GM21526 (cell line): Measurements from ENCODE around the gene MACROD2.

Experiments
- ATAC-seq: cut with Tn5 transposase; IDR thresholded peaks from one replicate; pipeline ENCODE4 v1.9.1; 2021; ENCODE audit warnings: moderate library complexity; ENCODE audit not compliant: unreplicated experiment, low FRiP score

The MACROD2 gene

GRCh38 chr20:15047042-15047441 is 1051.7 kb downstream of the MACROD2 start:
- no peak for ATAC-seq

GRCh38 chr20:15047601-15048000 is 1052.3 kb downstream of the MACROD2 start:
- no peak for ATAC-seq

- ATAC-seq: no peak
Observed at GRCh38 chr20:15056246-15056645, 1060.9 kb downstream of the MACROD2 start.

GRCh38 chr20:15058841-15059240 is 1063.5 kb downstream of the MACROD2 start:
- ATAC-seq: no peak

- no peak for ATAC-seq
Observed at GRCh38 chr20:15059438-15059837, 1064.1 kb downstream of the MACROD2 start.

DNA sequence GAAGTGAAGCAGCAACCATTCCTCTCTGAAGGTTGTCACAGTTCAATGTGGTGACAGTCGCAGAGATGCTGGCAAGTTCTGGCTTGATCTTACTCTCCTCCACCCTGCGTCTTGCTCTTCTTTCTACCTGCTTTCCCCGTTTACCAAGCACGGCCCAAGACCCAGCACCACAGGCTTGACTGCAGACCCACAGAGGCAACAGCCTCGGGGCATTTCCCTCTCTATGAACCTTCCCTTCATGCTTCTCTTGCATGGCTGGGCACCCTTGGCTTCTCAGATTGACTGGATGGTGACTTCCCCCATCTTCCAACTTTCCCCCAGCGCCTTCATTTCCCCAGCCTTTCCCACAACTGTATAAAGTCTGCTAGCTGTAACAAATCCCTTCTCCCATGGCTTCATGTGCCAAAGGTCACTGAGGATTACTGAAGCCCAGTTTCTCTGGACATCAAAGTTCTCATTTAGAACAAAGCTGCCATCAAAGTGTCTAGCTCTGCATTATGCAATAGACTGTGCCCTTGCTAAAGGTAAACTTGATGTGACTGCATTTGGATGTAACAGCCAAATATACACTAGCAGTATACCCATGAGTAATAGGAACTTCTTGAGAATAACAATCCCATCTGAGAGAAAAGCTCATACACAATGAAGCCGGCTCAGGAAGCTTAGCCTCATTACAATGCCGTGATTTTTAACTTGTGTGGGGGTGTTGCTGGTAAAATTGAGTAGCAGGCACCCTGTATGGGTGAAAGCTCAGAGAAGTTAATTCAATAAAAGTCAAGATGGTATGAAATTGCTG is 1065.1 kb downstream of the MACROD2 start:
- ATAC-seq: no peak

DNA sequence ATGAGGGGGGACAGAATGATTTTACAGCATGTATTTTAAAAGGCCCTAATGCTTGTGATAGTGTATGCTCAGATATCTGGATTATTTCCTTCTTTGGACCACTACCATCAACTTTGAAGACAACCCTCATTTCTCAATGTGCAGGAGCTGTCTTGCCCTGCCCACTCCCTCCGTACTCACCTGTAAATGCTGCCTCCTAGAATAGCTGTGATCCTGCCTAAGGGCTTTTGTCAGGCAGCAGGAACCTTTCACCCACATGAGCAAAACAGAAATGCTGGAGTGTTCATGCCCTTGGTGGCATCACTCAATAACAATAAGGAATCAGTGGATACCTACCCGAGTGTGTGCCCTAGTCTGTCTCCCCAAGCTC is 1065.7 kb downstream of the MACROD2 start:
- no peak for ATAC-seq

GRCh38 chr20:15061955-15062354 is 1066.6 kb downstream of the MACROD2 start:
- no peak for ATAC-seq

GRCh38 chr20:15063081-15063480 is 1067.8 kb downstream of the MACROD2 start:
- no peak for ATAC-seq

- ATAC-seq: no peak
Observed at GRCh38 chr20:15064741-15065140, 1069.4 kb downstream of the MACROD2 start.

- no peak for ATAC-seq
Observed at GRCh38 chr20:15065794-15066193, 1070.5 kb downstream of the MACROD2 start.

DNA sequence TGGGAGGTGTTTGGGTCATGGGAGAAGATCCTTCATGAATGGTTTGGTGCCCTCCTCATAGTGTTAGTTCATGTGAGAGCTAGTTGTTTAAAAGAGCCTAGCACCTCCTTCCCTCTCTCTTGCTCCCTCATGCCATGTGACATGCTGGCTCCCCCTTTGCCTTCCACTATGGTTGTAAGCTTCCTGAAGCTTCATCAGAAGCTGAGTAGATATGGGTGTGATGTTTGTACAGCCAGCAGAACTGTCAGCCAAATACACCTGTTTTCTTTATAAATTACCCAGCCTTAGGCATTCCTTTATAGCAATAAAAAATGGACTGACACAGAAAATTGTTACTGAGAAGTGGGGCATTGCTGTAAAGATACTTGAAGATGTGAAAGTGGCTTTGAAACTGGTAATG is 1073.2 kb downstream of the MACROD2 start:
- no peak for ATAC-seq

DNA sequence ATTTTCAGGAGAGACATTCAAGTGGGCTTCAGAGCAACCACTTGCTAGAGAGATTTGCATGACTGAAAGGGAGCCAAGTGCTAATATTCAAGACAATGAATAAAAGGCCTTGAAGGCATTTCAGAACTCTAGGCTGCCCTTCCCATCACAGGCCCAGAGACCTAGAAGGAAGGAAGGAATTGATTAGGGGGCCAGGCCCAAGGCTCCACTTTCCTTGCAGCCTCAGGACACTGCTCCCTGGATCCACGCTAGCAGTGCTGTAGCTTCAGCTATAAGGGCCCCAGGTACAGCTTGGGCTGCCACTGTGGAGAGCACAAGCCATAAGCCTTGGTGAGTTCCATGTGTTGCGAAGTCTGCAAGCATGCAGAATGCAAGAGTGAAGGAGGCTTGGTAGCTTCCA is 1074.0 kb downstream of the MACROD2 start:
- no peak for ATAC-seq

GRCh38 chr20:15071085-15071808 is 1075.9 kb downstream of the MACROD2 start:
- ATAC-seq: no peak

DNA sequence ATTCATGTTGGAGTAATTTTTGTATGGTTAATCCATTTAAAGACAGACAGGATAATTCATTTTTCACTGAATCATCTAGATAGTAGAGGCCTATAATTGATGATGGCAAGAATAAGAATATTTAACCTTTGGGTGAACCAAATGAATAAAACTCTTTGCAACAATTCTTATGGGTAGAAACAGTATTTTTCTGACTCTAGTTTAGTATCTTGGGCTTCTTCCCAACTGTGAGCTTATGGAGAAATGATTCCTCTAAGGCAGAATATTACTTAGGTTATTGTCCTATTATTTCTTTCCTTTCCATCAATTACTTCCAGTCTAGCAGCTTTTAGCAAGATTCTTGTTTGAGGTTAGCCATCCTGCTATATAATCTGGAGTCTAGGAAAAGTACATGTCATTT is 1077.0 kb downstream of the MACROD2 start:
- no peak for ATAC-seq

- ATAC-seq: no peak
Observed at GRCh38 chr20:15075586-15075985, 1080.3 kb downstream of the MACROD2 start.

DNA sequence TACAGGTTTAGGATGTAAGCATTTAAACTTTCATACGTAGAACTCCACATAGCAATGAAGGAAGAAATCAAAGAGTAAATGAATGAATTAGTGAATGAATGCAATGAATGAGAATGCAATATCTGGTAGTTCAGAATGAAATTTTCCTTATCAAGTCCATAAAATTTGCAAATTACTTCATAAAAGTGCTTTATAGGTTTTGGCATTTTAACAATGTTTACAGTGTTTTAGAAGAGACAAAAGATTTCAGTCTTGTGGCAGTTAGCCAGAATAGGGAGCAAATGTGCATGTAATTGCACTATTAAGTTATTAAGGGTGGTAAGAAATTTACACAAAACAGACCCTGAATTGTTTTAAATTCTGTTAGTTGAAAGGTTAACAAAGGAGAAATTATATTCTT is 1081.5 kb downstream of the MACROD2 start:
- ATAC-seq: no peak

- ATAC-seq: no peak
Observed at GRCh38 chr20:15077733-15078250, 1082.5 kb downstream of the MACROD2 start.

DNA sequence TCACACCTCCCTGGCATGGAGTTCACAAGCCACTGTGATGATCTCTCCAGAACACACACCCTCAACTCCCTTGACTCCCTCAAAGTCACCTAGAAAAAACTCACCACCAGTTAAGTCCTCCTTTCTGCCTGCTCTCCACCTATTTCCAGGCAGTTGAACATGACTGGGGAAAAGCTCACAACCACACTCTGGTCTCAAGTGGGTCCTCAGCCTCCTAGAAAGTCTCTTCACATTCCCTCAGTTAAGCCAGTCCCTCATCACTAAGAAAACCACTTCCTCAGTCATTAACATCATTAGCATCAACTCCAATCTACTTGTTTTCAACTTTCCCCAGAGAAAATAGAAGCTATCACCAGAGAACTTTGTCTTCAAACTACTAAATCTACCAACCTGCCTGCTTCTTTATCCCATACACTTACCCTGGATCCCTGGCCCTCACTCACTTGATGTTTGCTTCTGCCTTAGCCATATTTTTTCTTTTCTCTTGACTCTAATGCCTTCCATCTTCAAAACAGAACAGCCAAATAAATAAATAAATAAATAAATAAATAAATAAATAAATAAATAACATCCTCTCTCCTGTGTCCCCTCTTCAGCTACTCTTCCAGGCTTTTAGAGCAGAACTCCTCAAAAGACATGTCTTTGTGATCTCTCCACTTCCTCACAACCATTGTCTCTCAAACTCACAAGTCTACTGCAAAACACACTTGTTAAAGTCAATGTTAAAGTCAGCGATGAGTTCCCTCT is 1084.5 kb downstream of the MACROD2 start:
- ATAC-seq: no peak

DNA sequence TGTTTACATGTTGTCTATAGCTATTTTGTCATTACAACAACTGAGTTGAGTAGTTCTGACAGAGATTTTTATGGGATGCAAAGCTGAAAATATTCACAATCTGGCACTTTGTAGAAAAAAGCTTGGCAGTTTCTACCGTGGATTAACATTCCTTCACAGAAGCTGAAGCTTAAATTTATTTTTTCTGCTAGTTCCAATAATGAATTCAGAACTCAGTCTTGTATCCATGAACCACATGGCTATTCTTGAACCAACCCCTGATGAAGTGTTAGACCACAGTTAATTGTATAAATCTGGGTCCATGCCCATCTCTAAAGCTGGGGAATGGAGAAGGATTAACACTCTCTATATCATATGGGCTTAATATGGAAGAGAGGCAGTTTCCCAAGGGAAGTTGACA is 1085.9 kb downstream of the MACROD2 start:
- no peak for ATAC-seq

- ATAC-seq: no peak
Observed at GRCh38 chr20:15091421-15092037, 1096.2 kb downstream of the MACROD2 start.
